GM08714 (cell line): ENCODE data around the gene FAM20A.

Experiments
- H3K4me3 ChIP-seq: fragments of 200-500 bp; sonication (Bioruptor generic); 2 replicates; pipeline ENCODE4 v1.5.1; 2014; ENCODE audit warnings: mild to moderate bottlenecking, low read length, inconsistent platforms
- ZNF274 ChIP-seq: IDR thresholded peaks from 2 replicates; pipeline ENCODE4 v1.6.1; 2012; ENCODE audit warnings: mild to moderate bottlenecking, low read depth, low read length

FAM20A gene

DNA sequence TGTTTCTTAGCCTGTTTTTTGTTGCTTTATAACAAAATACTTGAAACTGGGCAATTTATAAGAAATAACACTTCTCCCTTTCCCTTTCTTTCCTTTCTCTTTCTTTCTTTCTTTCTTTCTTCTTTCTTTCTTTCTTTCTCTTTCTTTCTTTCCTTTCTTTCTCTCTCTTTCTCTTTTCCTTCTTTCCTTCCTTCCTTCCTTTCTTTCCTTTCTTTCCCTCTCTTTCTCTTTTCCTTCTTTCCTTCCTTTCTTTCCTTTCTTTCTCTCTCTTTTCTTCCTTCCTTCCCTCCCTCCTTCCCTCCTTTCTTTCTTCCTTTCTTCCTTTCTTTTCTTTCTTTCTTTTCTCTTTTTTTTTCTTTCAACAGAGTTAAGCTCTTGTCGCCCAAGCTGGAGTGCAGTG is 27.8 kb downstream of the FAM20A start:
- no peak overlapping the region for H3K4me3 ChIP-seq
- TF ChIP-seq ZNF274, result no peak

DNA sequence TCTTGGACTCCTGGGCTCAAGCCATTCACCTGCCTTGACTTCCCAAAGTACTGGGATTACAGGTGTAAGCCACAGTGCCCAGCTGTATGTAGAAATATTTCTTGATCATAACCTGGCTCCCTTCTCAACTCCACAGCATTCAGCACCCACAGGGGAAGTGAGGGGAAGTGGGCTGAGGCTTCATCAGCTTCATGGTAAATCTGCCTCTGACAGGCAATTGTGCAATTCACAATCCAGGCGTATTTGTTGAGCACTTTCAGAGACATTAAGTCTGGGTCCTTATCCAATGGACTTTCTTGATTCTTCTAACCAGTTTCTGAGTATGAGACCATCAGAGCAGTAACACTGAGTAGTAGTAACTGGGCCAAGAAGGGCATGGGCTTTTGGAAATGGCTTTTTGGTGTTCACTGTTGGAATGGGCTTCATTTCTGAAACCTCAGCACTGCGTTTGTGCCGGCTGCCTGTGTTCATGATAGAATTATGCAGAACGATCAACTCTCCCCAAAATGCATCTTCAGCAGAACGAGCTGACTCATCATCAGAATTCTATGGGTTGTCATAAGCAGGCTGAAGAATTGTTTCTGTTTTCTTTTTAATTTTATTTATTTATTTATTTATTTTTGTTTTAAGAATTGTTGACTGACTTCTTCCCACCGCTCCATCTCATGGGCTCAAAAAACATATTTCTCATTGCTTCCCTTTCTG is 28.9 kb downstream of the FAM20A start:
- no peak for TF ChIP-seq ZNF274
- no peak overlapping the region for H3K4me3 ChIP-seq

DNA sequence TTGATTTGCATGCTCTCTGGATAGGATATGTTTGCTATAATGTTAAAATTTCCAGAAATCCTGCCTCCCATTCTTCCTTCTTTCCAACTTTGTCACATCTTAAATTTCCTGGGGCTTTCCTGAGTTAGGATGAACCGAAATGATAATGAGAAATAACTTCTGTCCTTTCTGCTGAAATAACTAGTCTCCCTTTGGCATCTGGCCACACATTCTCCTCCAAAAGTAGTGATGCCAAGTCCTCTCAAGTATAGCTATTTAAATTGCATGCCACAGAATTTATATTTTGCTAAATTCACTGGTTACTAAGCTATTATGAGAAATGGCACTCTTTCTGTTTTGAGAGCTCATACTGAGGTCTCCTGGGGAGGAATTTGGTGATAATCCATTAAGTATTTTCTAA is 30.6 kb downstream of the FAM20A start:
- no peak overlapping the region for H3K4me3 ChIP-seq
- no peak for TF ChIP-seq ZNF274

DNA sequence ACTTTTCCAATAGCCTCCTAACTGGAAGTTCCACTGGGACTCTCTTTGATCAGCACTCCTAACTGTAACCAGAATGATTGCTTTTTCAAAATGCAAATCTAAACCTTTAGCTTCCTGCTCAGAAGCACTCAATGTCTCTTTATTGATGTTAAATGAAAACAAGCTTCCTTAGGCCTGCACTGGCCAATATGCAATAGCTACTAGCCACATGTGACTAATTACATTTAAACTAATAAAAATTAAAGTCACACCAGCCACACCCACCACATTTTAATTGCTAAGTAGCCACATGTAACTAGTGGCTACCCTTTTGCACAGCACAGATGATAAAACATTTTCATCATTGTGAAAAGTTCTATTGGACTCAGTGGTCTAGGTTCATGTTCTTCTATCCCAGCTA is 31.8 kb downstream of the FAM20A start:
- TF ChIP-seq ZNF274, result no peak
- no peak overlapping the region for H3K4me3 ChIP-seq

DNA sequence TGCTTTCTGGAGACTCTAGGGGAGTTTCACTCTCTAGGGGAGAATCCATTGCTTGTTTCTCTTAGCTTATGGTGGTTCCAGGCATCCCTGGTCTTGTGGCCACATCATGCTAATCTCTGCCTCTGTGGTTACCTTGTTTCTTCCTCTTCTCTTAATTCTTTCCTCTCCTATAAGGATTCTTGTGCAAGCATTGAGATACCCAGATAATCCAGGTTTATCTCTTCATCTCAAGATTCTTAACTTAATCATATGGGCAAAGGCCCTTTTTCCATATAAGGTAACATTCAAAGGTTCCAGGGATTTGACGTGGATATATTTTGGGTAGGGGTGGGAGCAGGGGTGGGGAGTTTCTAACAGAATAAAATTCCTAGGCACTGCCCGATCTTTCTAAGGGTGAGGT is 32.6 kb downstream of the FAM20A start:
- TF ChIP-seq ZNF274, result no peak
- no peak overlapping the region for H3K4me3 ChIP-seq

DNA sequence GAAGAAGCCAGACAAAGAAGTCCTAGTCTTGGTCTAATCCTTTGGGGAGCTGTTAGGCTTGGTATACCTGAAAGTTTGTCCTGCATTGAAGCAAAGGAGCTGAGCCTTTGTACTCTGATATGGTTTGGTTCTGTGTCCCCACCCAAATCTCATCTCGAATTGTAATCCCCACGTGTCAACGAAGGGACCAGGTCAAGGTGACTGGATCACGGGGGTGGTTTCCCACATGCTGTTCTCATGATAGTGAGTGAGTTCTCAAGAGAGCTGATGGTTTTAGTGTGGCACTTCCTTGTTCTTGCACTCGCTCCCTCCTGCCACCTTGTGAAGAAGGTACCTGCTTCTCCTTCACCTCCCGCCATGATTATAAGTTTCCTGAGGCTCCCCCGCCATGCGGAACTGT is 33.6 kb downstream of the FAM20A start:
- H3K4me3 ChIP-seq, result no peak overlapping the region
- TF ChIP-seq ZNF274, result no peak

DNA sequence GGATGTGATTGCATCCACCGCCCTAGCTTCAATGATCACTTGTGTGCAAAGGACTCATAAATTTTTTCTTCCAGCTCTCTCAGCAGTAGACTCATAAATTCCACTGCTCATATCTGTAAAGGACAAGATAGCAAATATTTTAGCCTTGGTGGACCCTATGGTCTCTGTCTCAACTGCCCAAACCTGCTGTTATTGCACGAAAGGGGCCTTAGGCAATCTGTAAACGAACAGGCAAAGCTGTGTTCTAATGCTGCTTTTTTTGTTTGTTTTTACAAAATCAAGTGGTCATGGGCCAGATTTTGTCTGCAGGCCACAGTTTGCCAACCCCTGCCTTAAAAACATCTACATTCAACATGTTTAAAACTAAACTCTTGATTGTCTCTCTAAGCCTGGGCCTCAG is 34.1 kb downstream of the FAM20A start:
- no peak overlapping the region for H3K4me3 ChIP-seq
- no peak for TF ChIP-seq ZNF274

DNA sequence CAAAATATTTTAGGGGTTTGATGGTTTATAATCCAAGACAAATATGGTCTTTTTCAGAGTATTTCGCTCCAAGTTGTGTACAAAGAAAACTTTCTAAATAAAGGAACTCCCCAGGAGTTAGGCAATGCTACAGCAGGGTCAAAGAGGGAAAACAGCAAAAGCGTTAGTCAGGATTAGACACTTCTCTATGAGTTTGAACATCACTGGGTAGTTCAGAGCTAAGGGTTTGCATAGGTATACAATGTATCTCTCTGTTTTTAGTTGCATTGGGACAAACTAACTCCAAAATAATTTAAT is 34.8 kb downstream of the FAM20A start:
- no peak overlapping the region for H3K4me3 ChIP-seq
- TF ChIP-seq ZNF274, result no peak

DNA sequence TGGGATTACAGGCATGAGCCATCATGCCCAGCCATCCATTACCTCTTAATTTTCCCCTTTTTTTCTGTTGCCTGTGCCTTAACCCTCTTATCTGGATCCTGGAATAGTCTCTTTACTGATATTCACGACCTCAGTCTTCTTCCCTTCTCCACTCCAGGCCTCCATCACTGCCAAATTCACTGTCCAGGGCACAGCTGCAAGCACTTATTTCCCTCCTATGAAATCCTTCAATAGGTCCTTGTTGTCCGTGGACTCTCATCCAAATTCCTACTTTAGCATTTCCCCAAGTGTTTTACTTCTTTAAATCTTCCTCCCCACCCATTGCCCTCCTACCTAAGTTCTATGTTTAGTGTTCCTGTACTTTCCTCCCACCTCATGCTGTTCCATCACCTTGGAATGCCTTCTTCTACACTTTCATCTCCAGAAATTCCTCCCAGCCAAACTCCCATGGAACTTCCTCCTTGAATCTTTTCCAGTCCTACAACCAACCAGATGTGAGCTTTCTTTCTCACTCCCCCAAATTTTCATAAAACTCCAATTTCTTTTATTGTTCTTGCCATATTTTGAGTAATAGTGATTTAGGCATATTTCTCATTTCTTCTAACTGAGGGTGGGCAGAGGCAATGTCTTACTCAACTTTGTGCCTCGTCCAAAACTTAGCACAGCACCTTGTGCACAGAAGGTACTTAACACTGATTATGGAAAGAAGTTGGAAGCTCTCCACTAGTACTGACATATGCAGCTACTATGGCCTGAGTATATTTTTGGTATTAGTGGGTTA is 35.3 kb downstream of the FAM20A start:
- H3K4me3 ChIP-seq, result no peak overlapping the region

DNA sequence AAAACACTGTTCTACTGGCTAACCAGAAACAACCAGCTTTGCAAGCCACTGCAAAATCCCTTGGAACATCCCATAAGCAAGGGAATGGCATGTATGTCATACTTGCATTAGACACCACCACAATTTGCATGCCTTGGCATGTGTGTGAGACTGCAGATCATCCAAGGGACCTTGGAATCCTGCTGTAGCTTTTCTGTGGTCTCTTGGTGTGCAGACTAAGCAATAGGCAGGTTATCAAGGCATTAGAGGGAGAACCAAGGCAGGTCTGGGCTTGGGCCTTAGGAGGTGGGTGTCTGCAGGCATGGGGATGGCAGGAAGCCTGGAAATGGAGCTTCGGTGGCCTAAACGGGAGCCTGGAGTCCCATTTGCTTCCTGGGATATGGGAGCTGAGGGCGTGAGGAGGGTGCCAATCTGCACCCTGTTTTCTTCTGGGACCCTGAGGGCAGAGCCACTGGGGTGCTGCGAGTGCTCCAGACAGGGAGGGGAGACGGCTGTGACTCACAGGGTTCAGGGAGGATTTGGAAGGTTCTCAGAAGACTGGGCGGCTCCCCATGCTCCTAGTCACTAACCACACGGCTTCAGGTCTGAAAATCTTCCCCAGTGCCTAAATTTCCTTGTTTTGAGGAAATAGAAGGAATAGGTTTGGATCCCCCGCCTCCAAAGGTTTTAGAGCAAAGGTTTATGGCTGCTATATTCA is 36.6 kb downstream of the FAM20A start:
- no peak overlapping the region for H3K4me3 ChIP-seq
- no peak for TF ChIP-seq ZNF274

More for the DNA sequence above, 35.3 kb downstream of the FAM20A start:
- no peak for TF ChIP-seq ZNF274

DNA sequence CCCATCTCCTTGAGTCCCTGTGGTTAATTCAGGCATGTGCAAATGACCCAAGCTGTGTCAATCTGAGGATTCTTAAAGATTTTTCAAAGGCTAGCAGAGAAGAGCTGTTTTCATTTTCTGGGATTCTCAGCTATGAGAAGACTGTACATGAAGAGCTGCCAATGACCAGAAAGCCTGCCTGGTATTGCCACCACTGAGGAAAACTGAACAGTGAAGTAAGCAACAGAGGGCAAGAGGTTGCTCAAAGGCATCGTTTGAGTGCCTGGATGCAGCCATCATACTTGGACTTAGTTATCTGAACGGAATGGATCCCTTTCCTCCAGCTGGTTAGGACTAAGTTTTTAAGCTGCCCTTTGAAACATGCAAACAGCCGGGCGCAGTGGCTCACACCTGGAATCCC is 38.4 kb downstream of the FAM20A start:
- H3K4me3 ChIP-seq, result no peak overlapping the region
- TF ChIP-seq ZNF274, result no peak

DNA sequence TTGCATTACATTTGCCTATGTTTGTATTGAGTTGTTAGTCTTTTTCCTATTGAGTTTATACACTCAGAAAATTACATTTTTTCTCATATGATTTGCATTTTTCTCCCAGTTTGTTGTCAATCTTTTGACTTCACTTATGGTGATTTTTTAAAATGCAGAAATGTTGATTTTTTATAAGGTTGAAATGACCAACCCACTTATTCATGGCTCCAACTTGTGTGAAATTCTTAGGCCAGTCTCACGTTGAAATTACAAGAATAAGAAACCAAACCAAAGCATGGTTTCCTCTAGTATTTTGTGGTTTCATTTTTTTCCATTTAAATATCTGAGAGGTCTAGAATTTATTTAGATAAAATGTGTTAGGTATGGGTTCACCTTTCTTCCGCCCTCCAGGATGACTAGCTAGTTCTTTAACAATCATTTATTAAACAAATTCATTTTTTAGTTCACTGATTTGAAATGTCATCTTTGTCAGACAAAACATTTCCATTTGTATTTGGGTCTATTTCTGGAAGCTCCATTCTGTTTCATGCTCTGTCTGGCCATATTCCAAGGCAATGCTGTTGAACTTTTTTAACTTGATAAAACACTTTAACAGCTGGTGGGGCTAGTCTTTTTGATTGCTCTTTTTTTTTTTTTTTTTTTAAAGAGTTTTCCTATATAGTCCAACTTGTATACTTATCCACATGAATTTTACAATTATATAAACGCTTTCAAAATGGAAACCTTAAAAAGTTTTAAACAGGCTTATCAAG is 40.0 kb downstream of the FAM20A start:
- no peak overlapping the region for H3K4me3 ChIP-seq
- no peak for TF ChIP-seq ZNF274

DNA sequence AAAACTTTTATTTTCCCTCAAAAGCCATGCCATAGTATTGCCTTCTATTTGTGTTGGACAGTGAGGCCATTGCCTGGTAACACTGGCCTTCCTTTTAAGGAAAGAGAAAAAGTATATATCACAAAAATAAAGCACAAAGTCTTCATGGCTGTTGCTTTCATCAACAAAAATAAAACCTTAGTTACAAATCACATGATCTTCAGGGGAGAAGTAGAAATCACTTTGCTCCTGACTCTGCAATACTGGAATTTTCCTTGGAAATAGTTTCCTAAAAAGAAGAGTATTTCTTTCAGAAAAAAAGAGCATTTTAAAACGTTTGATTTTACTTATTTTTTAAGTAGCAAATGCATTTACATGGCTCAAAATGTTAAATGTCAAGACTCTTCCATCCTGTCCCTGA is 41.9 kb downstream of the FAM20A start:
- no peak for TF ChIP-seq ZNF274
- H3K4me3 ChIP-seq, result no peak overlapping the region

DNA sequence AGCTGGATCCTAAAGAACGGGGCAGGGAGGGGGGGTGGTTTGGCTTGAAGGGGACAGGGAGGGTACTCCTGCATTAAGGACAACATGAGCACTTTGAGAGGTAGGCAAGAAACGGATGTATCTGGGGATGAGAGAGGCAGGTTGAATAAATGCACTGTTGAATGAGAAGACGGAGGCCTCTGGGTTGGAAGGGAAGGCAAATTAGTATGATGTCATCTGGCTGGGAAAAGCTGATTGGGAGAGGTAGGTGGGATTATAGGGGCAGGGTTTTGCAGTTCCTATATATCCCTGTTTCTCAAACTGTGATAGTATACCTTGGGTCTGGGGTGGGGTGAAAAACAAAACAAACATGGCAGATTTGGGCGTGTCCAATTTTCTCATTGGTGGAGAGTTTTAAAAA is 44.6 kb downstream of the FAM20A start:
- no peak for TF ChIP-seq ZNF274
- no peak overlapping the region for H3K4me3 ChIP-seq
